Osteoblast (primary cell): ENCODE results near the gene BSN. TPM values are rescaled to one million over a fixed set of nuclear protein-coding genes. Genes with fewer than 3 reads are reported as not detected.
A peak's percentile ranks its signal among the peaks of the same experiment; 100 is the strongest.

Experiments used
- DNase-seq: peaks from one replicate; pipeline ENCODE4 v3.0.0; 2011; ENCODE audit warnings: low spot score, mixed read lengths; ENCODE audit not compliant: insufficient read length; ENCODE audit errors: missing footprints
- H2AFZ ChIP-seq: 2 replicates; pipeline ENCODE4 v1.6.0; 2011; ENCODE audit warnings: mild to moderate bottlenecking, low read length
- H3K27ac ChIP-seq: 2 replicates; pipeline ENCODE4 v1.5.1; 2011; ENCODE audit warnings: mild to moderate bottlenecking, low read depth, low read length, moderate library complexity
- H3K27me3 ChIP-seq: 2 replicates; pipeline ENCODE4 v1.6.0; 2012; ENCODE audit warnings: mild to moderate bottlenecking, control low read depth, inconsistent platforms, low read length, moderate library complexity; ENCODE audit not compliant: insufficient read depth
- H3K36me3 ChIP-seq: 2 replicates; pipeline ENCODE4 v1.5.1; 2011; ENCODE audit warnings: mild to moderate bottlenecking, low read length, control low read depth, moderate library complexity; ENCODE audit not compliant: insufficient read depth
- H3K4me1 ChIP-seq: 2 replicates; pipeline ENCODE4 v1.5.1; 2011; ENCODE audit warnings: mild to moderate bottlenecking, low read length, control low read depth, moderate library complexity; ENCODE audit not compliant: insufficient read depth
- H3K4me2 ChIP-seq: 2 replicates; pipeline ENCODE4 v1.6.0; 2011; ENCODE audit warnings: mild to moderate bottlenecking, low read length; ENCODE audit not compliant: insufficient read depth
- H3K4me3 ChIP-seq: fragments of 200-600 bp; sonication (generic); 3 replicates; pipeline ENCODE4 v1.5.1; 2012; ENCODE audit warnings: mild to moderate bottlenecking, low read length, inconsistent platforms; ENCODE audit not compliant: insufficient read depth
- H3K79me2 ChIP-seq: 2 replicates; pipeline ENCODE4 v1.6.0; 2012; ENCODE audit warnings: mild to moderate bottlenecking, low read length, control low read depth, inconsistent platforms; ENCODE audit not compliant: insufficient read depth
- H3K9me3 ChIP-seq: 2 replicates; pipeline ENCODE4 v1.5.1; 2011; ENCODE audit warnings: low read depth, low read length, control low read depth
- H4K20me1 ChIP-seq: 2 replicates; pipeline ENCODE4 v1.6.0; 2012; ENCODE audit warnings: mild to moderate bottlenecking, low read length, control low read depth; ENCODE audit not compliant: insufficient read depth
- total RNA-seq: library from RNA; depleted of rRNA; stranded (reverse); fragments of >200 nt; gene quantifications from 2 replicates; pipeline ENCODE4 v1.2.3, GENCODE V29; 2012
- TF ChIP-seq, protein P1 (sequence below): IDR thresholded peaks from 2 replicates; pipeline ENCODE4 v1.5.1; 2011; ENCODE audit warnings: mild to moderate bottlenecking, low read depth, low read length, moderate library complexity; ENCODE audit errors: extremely low read depth

Gene BSN
- total RNA-seq, 1 donor, result under 0.01 TPM

DNA sequence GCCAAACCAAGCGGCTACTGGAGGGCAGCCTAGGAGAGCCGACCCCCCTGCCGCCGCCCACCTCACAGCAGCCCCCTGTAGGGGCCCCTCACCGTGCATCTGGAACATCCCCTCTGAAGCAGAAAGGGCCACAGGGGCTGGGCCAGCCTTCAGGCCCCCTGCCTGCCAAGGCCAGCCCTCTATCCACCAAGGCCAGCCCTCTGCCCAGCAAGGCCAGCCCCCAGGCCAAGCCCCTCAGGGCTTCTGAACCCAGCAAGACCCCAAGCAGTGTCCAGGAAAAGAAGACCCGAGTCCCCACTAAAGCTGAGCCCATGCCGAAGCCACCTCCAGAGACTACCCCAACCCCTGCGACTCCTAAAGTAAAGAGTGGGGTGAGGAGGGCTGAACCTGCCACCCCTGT lies 96.4 kb downstream of the BSN start:
- no peak overlapping the region for H2AFZ ChIP-seq
- no peaks in the 10 kb centered on the region for H3K79me2 ChIP-seq
- TF ChIP-seq, protein P1, sequence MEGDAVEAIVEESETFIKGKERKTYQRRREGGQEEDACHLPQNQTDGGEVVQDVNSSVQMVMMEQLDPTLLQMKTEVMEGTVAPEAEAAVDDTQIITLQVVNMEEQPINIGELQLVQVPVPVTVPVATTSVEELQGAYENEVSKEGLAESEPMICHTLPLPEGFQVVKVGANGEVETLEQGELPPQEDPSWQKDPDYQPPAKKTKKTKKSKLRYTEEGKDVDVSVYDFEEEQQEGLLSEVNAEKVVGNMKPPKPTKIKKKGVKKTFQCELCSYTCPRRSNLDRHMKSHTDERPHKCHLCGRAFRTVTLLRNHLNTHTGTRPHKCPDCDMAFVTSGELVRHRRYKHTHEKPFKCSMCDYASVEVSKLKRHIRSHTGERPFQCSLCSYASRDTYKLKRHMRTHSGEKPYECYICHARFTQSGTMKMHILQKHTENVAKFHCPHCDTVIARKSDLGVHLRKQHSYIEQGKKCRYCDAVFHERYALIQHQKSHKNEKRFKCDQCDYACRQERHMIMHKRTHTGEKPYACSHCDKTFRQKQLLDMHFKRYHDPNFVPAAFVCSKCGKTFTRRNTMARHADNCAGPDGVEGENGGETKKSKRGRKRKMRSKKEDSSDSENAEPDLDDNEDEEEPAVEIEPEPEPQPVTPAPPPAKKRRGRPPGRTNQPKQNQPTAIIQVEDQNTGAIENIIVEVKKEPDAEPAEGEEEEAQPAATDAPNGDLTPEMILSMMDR, result no peak
- peak; percentile 52 for DNase-seq
- H3K9me3 ChIP-seq, result no peaks in the 10 kb centered on the region
- H3K4me1 ChIP-seq, result no peaks in the 10 kb centered on the region
- H3K4me2 ChIP-seq, result no peak overlapping the region
- no peak overlapping the region for H3K4me3 ChIP-seq
- no peaks in the 10 kb centered on the region for H4K20me1 ChIP-seq
- H3K27ac ChIP-seq, result no peak overlapping the region
- no peaks in the 10 kb centered on the region for H3K27me3 ChIP-seq
- H3K36me3 ChIP-seq, result no peaks in the 10 kb centered on the region

DNA sequence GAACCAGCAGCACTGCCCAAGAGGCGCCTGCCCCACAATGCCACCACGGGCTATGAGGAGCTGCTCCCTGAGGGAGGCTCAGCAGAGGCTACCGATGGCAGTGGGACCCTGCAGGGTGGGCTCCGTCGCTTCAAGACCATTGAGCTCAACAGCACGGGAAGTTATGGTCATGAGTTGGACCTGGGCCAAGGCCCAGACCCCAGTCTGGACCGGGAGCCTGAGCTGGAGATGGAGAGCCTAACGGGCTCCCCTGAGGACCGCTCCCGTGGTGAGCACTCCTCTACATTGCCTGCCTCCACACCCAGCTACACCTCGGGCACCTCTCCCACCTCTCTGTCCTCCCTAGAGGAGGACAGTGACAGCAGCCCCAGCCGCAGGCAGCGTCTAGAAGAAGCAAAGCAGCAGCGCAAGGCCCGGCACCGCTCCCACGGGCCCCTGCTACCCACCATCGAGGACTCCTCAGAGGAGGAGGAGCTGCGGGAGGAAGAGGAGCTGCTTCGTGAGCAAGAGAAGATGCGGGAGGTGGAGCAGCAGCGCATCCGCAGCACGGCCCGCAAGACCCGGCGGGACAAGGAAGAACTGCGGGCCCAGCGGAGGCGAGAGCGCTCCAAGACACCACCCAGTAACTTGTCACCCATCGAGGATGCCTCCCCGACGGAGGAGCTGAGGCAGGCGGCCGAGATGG lies 98.1 kb downstream of the BSN start:
- Histone ChIP-seq H3K36me3 (no peaks in the 10 kb centered on the region), H4K20me1 (no peaks in the 10 kb centered on the region), H3K27ac (no peak overlapping the region), H3K4me1 (no peaks in the 10 kb centered on the region), H3K79me2 (no peaks in the 10 kb centered on the region), H3K4me3 (no peak overlapping the region), H3K9me3 (no peaks in the 10 kb centered on the region), H3K4me2 (no peak overlapping the region), H2AFZ (no peak overlapping the region), H3K27me3 (peaks cover 4% of the 10 kb centered on the region)
- TF ChIP-seq, protein P1, result no peak
- DNase-seq, result peak; percentile 54

DNA sequence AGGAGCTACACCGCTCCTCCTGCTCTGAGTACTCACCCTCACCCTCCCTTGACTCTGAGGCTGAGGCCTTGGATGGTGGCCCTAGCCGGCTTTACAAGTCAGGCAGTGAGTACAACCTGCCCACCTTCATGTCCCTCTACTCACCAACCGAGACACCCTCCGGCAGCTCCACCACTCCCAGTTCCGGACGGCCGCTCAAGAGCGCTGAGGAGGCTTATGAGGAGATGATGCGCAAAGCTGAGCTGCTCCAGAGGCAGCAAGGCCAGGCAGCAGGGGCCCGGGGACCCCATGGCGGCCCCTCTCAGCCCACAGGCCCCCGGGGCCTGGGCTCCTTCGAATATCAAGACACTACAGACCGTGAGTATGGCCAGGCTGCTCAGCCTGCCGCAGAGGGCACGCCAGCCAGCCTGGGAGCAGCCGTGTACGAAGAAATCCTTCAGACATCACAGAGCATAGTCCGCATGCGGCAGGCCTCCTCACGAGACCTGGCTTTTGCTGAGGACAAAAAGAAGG lies 98.7 kb downstream of the BSN start:
- H3K27ac ChIP-seq, result no peak overlapping the region
- DNase-seq, result peak; percentile 71
- H3K4me3 ChIP-seq, result no peak overlapping the region
- peaks cover 4% of the 10 kb centered on the region for H3K27me3 ChIP-seq
- H3K79me2 ChIP-seq, result no peaks in the 10 kb centered on the region
- no peaks in the 10 kb centered on the region for H3K36me3 ChIP-seq
- no peaks in the 10 kb centered on the region for H4K20me1 ChIP-seq
- TF ChIP-seq, protein P1, result no peak
- no peak overlapping the region for H2AFZ ChIP-seq
- H3K4me1 ChIP-seq, result no peaks in the 10 kb centered on the region
- H3K9me3 ChIP-seq, result no peaks in the 10 kb centered on the region
- H3K4me2 ChIP-seq, result no peak overlapping the region

DNA sequence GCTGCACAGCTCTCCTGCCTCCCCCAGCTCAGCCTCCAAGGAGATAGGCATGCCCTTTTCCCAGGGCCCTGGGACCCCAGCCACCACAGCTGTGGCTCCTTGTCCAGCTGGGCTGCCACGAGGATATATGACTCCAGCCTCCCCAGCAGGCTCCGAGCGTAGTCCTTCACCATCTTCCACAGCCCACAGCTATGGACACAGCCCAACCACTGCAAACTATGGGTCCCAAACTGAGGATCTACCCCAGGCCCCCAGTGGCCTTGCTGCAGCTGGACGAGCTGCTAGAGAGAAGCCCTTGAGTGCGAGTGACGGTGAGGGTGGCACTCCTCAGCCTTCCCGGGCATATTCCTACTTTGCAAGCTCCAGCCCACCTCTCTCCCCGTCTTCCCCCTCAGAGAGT lies 99.3 kb downstream of the BSN start:
- H3K27ac ChIP-seq, result no peak overlapping the region
- DNase-seq, result peak; percentile 53
- H3K9me3 ChIP-seq, result no peaks in the 10 kb centered on the region
- peaks cover 4% of the 10 kb centered on the region for H3K27me3 ChIP-seq
- H3K36me3 ChIP-seq, result no peaks in the 10 kb centered on the region
- H3K79me2 ChIP-seq, result no peaks in the 10 kb centered on the region
- H2AFZ ChIP-seq, result no peak overlapping the region
- H4K20me1 ChIP-seq, result no peaks in the 10 kb centered on the region
- H3K4me1 ChIP-seq, result no peaks in the 10 kb centered on the region
- H3K4me3 ChIP-seq, result no peak overlapping the region
- TF ChIP-seq, protein P1, result no peak
- no peak overlapping the region for H3K4me2 ChIP-seq
